WTC11 (cell line): ENCODE data around the gene MIPOL1.

Experiments
- ATF3 ChIP-seq: sonication (generic); formaldehyde crosslinking; conservative IDR thresholded peaks from 2 replicates; pipeline ENCODE4 v1.8.1; 2022; ENCODE audit warnings: mild to moderate bottlenecking, missing genetic modification reagents
- FOXP1 ChIP-seq: sonication (generic); formaldehyde crosslinking; IDR thresholded peaks from 2 replicates; pipeline ENCODE4 v1.8.0; 2022; ENCODE audit warnings: missing genetic modification reagents, mild to moderate bottlenecking, moderate library complexity, borderline replicate concordance
- IRF1 ChIP-seq: sonication (generic); formaldehyde crosslinking; IDR thresholded peaks from 2 replicates; pipeline ENCODE4 v1.8.0; 2023; ENCODE audit warnings: missing genetic modification reagents
- TF ChIP-seq, protein P1 (sequence below): sonication (generic); formaldehyde crosslinking; IDR thresholded peaks from 2 replicates; pipeline ENCODE4 v1.8.0; 2022; ENCODE audit warnings: mild to moderate bottlenecking, missing genetic modification reagents
- TF ChIP-seq, protein P2 (sequence below): fragments of 200-600 bp; IDR thresholded peaks from 2 replicates; pipeline ENCODE4 v1.8.0; 2022; ENCODE audit warnings: antibody characterized with exemption
- TF ChIP-seq, protein P3 (sequence below): sonication (generic); formaldehyde crosslinking; IDR thresholded peaks from 2 replicates; pipeline ENCODE4 v1.8.1; 2022; ENCODE audit warnings: low read depth, missing genetic modification reagents, borderline replicate concordance
- TF ChIP-seq, protein P4 (sequence below): sonication (generic); formaldehyde crosslinking; IDR thresholded peaks from 2 replicates; pipeline ENCODE4 v1.8.0; 2022; ENCODE audit warnings: mild to moderate bottlenecking, missing genetic modification reagents

DNA sequence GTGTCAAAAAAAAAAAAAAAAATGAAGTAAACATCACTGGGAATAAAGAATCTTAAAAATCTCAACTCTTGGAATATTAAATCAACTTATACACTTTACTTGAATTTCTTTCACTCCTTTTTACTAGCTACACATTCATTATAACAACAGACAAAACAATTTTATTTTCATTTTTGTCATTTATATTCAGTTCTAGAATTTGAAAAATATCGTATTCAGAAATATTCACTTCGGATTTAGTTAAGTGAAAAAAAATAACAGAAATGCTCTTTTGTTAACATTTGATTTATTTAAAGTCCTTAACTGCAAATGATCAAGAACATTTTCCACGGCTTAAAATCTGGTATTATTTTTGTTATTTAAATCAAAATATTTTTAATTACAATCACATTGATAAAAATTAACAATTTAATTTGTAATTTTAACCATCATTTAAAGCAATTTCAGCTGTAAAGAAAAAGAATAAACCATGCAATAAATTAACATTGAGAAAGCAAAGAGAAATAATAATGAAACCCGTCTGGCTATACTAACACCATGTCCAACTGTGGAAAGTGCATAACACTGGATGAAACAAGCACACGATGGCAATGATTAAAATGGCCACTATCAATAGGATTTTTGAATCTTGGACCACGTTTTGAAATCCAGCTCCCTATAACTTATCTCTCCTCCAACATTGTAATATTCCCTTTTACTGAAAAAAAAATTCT is 392.1 kb downstream of the MIPOL1 start:
- TF ChIP-seq, protein P1, sequence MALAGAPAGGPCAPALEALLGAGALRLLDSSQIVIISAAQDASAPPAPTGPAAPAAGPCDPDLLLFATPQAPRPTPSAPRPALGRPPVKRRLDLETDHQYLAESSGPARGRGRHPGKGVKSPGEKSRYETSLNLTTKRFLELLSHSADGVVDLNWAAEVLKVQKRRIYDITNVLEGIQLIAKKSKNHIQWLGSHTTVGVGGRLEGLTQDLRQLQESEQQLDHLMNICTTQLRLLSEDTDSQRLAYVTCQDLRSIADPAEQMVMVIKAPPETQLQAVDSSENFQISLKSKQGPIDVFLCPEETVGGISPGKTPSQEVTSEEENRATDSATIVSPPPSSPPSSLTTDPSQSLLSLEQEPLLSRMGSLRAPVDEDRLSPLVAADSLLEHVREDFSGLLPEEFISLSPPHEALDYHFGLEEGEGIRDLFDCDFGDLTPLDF (CRISPR knock-in tag) = no peak
- TF ChIP-seq, protein P2, sequence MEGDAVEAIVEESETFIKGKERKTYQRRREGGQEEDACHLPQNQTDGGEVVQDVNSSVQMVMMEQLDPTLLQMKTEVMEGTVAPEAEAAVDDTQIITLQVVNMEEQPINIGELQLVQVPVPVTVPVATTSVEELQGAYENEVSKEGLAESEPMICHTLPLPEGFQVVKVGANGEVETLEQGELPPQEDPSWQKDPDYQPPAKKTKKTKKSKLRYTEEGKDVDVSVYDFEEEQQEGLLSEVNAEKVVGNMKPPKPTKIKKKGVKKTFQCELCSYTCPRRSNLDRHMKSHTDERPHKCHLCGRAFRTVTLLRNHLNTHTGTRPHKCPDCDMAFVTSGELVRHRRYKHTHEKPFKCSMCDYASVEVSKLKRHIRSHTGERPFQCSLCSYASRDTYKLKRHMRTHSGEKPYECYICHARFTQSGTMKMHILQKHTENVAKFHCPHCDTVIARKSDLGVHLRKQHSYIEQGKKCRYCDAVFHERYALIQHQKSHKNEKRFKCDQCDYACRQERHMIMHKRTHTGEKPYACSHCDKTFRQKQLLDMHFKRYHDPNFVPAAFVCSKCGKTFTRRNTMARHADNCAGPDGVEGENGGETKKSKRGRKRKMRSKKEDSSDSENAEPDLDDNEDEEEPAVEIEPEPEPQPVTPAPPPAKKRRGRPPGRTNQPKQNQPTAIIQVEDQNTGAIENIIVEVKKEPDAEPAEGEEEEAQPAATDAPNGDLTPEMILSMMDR = no peak
- TF ChIP-seq FOXP1 (CRISPR knock-in tag) (no peak), IRF1 (CRISPR knock-in tag) (no peak), ATF3 (no peak)
- TF ChIP-seq, protein P3, sequence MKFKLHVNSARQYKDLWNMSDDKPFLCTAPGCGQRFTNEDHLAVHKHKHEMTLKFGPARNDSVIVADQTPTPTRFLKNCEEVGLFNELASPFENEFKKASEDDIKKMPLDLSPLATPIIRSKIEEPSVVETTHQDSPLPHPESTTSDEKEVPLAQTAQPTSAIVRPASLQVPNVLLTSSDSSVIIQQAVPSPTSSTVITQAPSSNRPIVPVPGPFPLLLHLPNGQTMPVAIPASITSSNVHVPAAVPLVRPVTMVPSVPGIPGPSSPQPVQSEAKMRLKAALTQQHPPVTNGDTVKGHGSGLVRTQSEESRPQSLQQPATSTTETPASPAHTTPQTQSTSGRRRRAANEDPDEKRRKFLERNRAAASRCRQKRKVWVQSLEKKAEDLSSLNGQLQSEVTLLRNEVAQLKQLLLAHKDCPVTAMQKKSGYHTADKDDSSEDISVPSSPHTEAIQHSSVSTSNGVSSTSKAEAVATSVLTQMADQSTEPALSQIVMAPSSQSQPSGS (CRISPR knock-in tag) = no peak
- TF ChIP-seq, protein P4, sequence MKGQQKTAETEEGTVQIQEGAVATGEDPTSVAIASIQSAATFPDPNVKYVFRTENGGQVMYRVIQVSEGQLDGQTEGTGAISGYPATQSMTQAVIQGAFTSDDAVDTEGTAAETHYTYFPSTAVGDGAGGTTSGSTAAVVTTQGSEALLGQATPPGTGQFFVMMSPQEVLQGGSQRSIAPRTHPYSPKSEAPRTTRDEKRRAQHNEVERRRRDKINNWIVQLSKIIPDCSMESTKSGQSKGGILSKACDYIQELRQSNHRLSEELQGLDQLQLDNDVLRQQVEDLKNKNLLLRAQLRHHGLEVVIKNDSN (CRISPR knock-in tag) = no peak
